ENCODE measurements around the gene ANTXR1. TPM values are rescaled to one million over a fixed set of nuclear protein-coding genes. Genes with fewer than 3 reads are reported as not detected.

Gene ANTXR1
- total RNA-seq, 4 donors from 2014 or later, result 7.1 to 101 (median 15.8) TPM

DNA sequence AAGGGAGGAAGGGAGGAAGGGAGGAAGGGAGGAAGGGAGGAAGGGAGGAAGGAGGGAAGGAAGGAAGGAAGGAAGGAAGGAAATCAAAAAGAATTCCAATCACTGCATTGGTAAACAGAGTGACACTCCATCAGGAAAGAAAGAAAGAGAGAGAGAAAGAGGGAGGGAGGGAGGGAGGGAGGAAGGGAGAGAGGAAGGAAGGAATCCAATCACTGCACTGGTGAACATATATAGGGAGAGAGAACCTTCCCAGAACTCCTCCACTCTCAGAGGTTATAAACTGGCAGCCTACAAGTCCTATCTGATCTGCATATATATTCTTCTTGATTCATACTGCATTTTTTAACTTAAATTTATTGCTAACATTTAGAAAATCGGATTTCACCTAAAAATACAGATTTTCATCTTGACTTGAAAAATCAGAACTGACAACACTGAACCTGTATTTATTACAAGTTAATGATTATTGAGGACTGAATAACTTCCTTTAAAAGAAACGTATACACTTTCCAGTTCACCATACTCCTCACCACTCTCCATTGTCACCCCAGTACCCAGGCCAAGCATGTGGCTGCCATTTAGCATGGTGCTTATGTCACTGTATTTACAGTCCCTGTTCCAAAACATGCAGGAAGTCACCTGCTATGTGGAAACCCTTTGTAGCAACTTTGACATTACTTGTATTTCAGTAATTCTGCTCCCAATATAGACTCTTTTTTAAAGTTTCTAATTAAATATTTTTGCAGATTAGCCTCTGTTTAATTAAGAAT, 83.5 kb downstream of the ANTXR1 start:
- 30 to 71% methylated on average over 1 to 2 of the region's 2 CpGs for WGBS, 2 donors (ENCODE audit: low coverage in 1 of 2)
- H3K4me1 ChIP-seq, result peaks cover 0 to 22% (median 5%) of the 10 kb centered on the region in 4 donors
- H3K36me3 ChIP-seq, result no peaks in the 10 kb centered on the region
- peak overlapping the region in 2 of 4 donors; percentile 3 to 29 for H3K27ac ChIP-seq
- DNase-seq, result no peak
- H3K4me3 ChIP-seq, result no peak overlapping the region
- no peaks in the 10 kb centered on the region for H3K9me3 ChIP-seq
- TF ChIP-seq EP300 (IDR thresholded peaks at IDR 0.05; ENCODE audit: low read depth) (no peak), POLR2A (IDR thresholded peaks at IDR 0.05) (no peak), POLR2AphosphoS5 (IDR thresholded peaks at IDR 0.05) (no peak)
- TF ChIP-seq, protein P1, sequence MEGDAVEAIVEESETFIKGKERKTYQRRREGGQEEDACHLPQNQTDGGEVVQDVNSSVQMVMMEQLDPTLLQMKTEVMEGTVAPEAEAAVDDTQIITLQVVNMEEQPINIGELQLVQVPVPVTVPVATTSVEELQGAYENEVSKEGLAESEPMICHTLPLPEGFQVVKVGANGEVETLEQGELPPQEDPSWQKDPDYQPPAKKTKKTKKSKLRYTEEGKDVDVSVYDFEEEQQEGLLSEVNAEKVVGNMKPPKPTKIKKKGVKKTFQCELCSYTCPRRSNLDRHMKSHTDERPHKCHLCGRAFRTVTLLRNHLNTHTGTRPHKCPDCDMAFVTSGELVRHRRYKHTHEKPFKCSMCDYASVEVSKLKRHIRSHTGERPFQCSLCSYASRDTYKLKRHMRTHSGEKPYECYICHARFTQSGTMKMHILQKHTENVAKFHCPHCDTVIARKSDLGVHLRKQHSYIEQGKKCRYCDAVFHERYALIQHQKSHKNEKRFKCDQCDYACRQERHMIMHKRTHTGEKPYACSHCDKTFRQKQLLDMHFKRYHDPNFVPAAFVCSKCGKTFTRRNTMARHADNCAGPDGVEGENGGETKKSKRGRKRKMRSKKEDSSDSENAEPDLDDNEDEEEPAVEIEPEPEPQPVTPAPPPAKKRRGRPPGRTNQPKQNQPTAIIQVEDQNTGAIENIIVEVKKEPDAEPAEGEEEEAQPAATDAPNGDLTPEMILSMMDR (IDR thresholded peaks at IDR 0.05), result no peak
- intact Hi-C loops (cut with DNase I; ENCODE audit: low total_unique reads) (no loop called here), in situ Hi-C loops (cut with MboI; ENCODE audit: low pct_ligation_motif_present in 1 of 4, low pct_unique_long_range_greater_than_20kb in 1 of 4, low sequenced_read_pairs in 3 of 4) (no loop called here)
- no peaks in the 10 kb centered on the region for H3K27me3 ChIP-seq

DNA sequence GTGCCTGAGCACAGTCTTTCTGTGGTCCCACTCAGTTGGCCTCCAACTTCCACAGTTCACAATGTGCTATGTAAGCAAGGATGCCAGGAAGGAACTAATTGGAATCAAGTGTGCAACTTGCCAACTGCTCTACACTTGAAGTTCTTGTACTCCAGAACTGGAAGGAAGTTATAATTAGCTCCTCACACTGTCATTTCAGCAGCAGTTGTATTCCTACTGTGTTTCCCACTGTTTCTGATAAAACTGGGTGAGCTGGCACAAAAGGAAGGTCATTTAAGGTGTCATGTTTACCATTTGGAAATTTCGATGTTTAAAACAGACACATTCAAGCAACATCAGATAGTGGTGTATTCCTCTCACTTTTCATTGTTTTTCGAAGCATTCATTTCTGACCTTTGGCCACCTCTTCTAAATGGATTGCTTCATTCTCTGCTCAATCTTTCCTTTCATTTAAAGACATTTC, 84.2 kb downstream of the ANTXR1 start:
- H3K4me1 ChIP-seq, result peaks cover 0 to 22% (median 5%) of the 10 kb centered on the region in 4 donors
- intact Hi-C loops (cut with DNase I; ENCODE audit: low total_unique reads) (no loop called here), in situ Hi-C loops (cut with MboI; ENCODE audit: low pct_ligation_motif_present in 1 of 4, low pct_unique_long_range_greater_than_20kb in 1 of 4, low sequenced_read_pairs in 3 of 4) (no loop called here)
- H3K27me3 ChIP-seq, result no peaks in the 10 kb centered on the region
- TF ChIP-seq EP300 (IDR thresholded peaks at IDR 0.05; ENCODE audit: low read depth), result no peak
- TF ChIP-seq POLR2AphosphoS5 (IDR thresholded peaks at IDR 0.05), result peak in 1 of 3 donors; percentile 27
- H3K4me3 ChIP-seq, result no peak overlapping the region
- no peaks in the 10 kb centered on the region for H3K36me3 ChIP-seq
- H3K9me3 ChIP-seq, result no peaks in the 10 kb centered on the region
- no peak for DNase-seq
- H3K27ac ChIP-seq, result peak overlapping the region; percentile 3 to 29 (median 15)
- 42 to 50% methylated on average over 2 of the region's 2 CpGs for WGBS, 2 donors (ENCODE audit: low coverage in 1 of 2)

DNA sequence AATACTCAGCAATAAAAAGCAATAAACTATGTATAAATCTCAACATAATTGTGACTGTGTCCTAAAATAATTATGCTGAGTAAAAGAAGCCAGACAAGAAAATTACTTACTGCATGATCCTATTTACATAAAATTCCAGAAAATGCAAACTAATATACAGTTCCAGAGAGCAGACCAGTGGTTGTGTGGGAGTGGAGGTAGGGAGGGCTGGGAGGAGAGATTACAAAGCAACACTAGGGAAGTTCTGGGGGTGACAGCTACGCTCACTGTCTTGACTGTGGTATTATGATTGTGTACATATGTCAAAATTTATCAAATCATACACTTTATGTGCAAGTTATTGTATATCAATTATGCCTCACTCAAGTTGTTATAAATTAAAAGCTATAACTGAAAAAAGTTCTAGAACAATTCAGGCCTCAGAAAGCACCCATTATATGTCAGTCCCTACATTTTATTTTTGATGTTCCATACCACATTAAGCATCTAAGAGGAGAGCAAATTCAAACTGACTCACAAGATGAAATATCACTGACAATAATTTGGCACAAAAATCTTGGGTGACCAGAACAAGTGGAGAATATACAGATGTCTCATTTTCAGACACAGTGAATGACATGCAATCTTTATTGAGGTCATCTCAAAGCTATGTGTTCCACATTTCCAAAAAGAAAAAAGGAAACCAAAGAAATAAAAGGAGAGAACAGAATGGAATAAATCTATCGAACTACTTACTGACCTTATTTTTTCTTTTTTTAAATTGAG, 85.1 kb downstream of the ANTXR1 start:
- peak overlapping the region in 2 of 4 donors; percentile 25 to 29 for H3K27ac ChIP-seq
- H3K4me1 ChIP-seq, result peaks cover 0 to 22% (median 5%) of the 10 kb centered on the region in 4 donors
- TF ChIP-seq EP300 (IDR thresholded peaks at IDR 0.05; ENCODE audit: low read depth) (no peak), POLR2A (IDR thresholded peaks at IDR 0.05) (no peak), POLR2AphosphoS5 (IDR thresholded peaks at IDR 0.05) (no peak)
- TF ChIP-seq, protein P1 (IDR thresholded peaks at IDR 0.05), result no peak
- H3K4me3 ChIP-seq, result no peak overlapping the region
- in situ Hi-C loops (cut with MboI; ENCODE audit: low pct_ligation_motif_present in 1 of 4, low pct_unique_long_range_greater_than_20kb in 1 of 4, low sequenced_read_pairs in 3 of 4), result no loop called here
- no peaks in the 10 kb centered on the region for H3K27me3 ChIP-seq
- WGBS, 2 donors (ENCODE audit: low coverage in 1 of 2), result 57 to 71% methylated on average over 2 of the region's 2 CpGs
- H3K9me3 ChIP-seq, result no peaks in the 10 kb centered on the region
- DNase-seq, result no peak
- intact Hi-C loops (cut with DNase I; ENCODE audit: low total_unique reads), result no loop called here
- no peaks in the 10 kb centered on the region for H3K36me3 ChIP-seq

DNA sequence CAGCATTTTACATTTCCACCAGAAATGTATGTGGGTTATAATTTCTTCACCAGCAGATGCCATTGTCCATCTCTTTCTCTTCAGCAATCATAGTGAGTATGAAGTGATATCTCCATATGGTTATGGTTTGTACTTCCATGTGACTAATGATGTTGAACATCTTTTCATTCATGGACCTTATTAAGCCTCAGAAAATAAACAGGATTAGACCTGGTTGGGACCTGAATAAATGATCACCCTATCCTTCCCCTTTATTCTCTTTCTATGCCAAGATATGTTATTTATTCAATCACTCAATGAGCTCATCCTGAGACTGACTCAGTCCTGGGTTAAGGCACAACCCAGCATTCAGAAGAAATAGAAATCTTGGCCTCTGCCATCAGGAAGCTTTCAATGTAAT, 86.6 kb downstream of the ANTXR1 start:
- Histone ChIP-seq H3K27ac (peak overlapping the region in 3 of 4 donors; percentile 13 to 36 (median 13)), H3K4me3 (no peak overlapping the region), H3K9me3 (no peaks in the 10 kb centered on the region), H3K36me3 (no peaks in the 10 kb centered on the region), H3K4me1 (peaks cover 0 to 22% (median 5%) of the 10 kb centered on the region in 4 donors), H3K27me3 (no peaks in the 10 kb centered on the region)
- intact Hi-C loops (cut with DNase I; ENCODE audit: low total_unique reads) (no loop called here), in situ Hi-C loops (cut with MboI; ENCODE audit: low pct_ligation_motif_present in 1 of 4, low pct_unique_long_range_greater_than_20kb in 1 of 4, low sequenced_read_pairs in 3 of 4) (no loop called here)
- TF ChIP-seq POLR2A (IDR thresholded peaks at IDR 0.05) (no peak), EP300 (IDR thresholded peaks at IDR 0.05; ENCODE audit: low read depth) (no peak), POLR2AphosphoS5 (IDR thresholded peaks at IDR 0.05) (no peak)
- TF ChIP-seq, protein P1 (IDR thresholded peaks at IDR 0.05), result no peak
- DNase-seq, result no peak
